Tibial nerve (tissue), 4 donors: ENCODE measurements around the gene PEDS1. TPM values are rescaled to one million over a fixed set of nuclear protein-coding genes. Genes with fewer than 3 reads are reported as not detected.
"Not testable (repeated sequence)": the region's sequence is repeated elsewhere in the genome, so short reads cannot be mapped to it uniquely, and the experiment has no call there.

Experiments
- DNase-seq, 2 donors: peaks; one replicate each; pipeline ENCODE4 v3.0.0-alpha.2; 2019; ENCODE audit warnings: low spot score in 2 of 2
- H3K27ac ChIP-seq, 4 donors: fragments of 200-600 bp; sonication (generic) in 3 of 4; one replicate each; pipeline ENCODE4 v1.5.1; 2017 to 2019; ENCODE audit warnings: mild to moderate bottlenecking in 1 of 4
- H3K27me3 ChIP-seq, 2 donors: fragments of 200-600 bp; sonication (generic) in 1 of 2; one replicate each; pipeline versions ENCODE4 v1.5.1 to v1.6.0; 2017 to 2019
- H3K36me3 ChIP-seq, 3 donors: fragments of 200-600 bp; sonication (generic); one replicate each; pipeline ENCODE4 v1.5.1; 2018 to 2019
- H3K4me1 ChIP-seq, 4 donors: fragments of 200-600 bp; sonication (generic) in 3 of 4; one replicate each; pipeline ENCODE4 v1.5.1; 2017 to 2019
- H3K4me3 ChIP-seq, 4 donors: fragments of 200-600 bp; sonication (generic) in 3 of 4; one replicate each; pipeline ENCODE4 v1.5.1; 2017 to 2019; ENCODE audit warnings: mild to moderate bottlenecking in 1 of 4, moderate library complexity in 1 of 4
- H3K9me3 ChIP-seq, 4 donors: fragments of 200-600 bp; sonication (generic) in 3 of 4; one replicate each; pipeline ENCODE4 v1.5.1; 2017 to 2019
- EP300 ChIP-seq, 2 donors: sonication (generic); formaldehyde crosslinking; IDR thresholded peaks; one replicate each; pipeline ENCODE4 v1.6.1; 2017; ENCODE audit warnings: antibody characterized with exemption in 2 of 2, mild to moderate bottlenecking in 1 of 2
- POLR2A ChIP-seq, 2 donors: fragments of 450-650 bp; IDR thresholded peaks; one replicate each; pipeline ENCODE4 v1.6.1; 2017; ENCODE audit warnings: antibody characterized with exemption in 2 of 2, mild to moderate bottlenecking in 2 of 2, moderate library complexity in 2 of 2
- WGBS, 2 donors: methylation state at CpG; one replicate each; pipeline ENCODE4 v1.1.5; 2018; 5-methylcytosine and 5-hydroxymethylcytosine counted together
- total RNA-seq, 4 donors: library from RNA; depleted of rRNA; stranded (reverse); fragments of >200 nt; gene quantifications; one replicate each; pipeline ENCODE4 v1.1.0, GENCODE V29; 2016
- TF ChIP-seq, protein P1 (sequence below), 5 experiments: fragments of 200-600 bp in 3 of 5; fragments of 450-650 bp in 2 of 5; sonication (generic) in 3 of 5; IDR thresholded peaks; one replicate each; pipeline ENCODE4 v1.5.1; 2016 to 2019; ENCODE audit warnings: antibody characterized with exemption in 5 of 5, mild to moderate bottlenecking in 3 of 5, moderate library complexity in 2 of 5

PEDS1 gene
- total RNA-seq, 4 donors from 2014 or later, result 26.4 to 36.7 (median 35.5) TPM

DNA sequence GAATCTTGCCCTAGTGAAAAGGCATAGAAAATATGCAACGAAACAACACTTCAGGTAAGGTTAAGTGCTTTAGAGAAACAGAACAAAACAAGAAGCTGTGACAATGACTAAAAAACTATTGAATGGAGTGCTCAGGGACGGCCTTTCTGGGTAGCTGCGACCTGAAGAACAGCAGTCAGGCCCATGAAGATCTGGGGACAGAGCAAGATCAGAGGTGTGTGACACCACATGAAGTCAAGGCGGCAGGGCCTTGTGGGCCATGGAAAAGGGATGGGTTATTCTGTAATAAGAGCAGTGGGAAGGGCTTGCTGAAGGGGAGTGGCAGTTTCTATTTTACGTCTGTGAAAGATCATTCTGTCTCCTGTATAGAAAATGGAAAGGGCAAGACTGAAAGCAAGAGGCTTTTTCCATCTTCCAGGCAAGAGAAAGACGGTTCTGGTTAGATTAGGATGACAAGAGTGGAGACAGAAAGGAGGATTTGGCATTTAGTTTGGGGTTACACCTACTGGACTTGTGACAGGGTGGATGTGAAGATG lies 45.7 kb downstream of the PEDS1 start:
- 51 to 58% methylated on average over 6 of the region's 6 CpGs for WGBS, 2 donors
- Histone ChIP-seq H3K27ac (peak overlapping the region in 3 of 4 donors; percentile 5 to 64 (median 31)), H3K36me3 (no peaks in the 10 kb centered on the region), H3K4me3 (no peak overlapping the region), H3K27me3 (no peaks in the 10 kb centered on the region), H3K4me1 (peaks cover 0 to 80% (median 36%) of the 10 kb centered on the region in 4 donors), H3K9me3 (no peaks in the 10 kb centered on the region)
- TF ChIP-seq, protein P1, sequence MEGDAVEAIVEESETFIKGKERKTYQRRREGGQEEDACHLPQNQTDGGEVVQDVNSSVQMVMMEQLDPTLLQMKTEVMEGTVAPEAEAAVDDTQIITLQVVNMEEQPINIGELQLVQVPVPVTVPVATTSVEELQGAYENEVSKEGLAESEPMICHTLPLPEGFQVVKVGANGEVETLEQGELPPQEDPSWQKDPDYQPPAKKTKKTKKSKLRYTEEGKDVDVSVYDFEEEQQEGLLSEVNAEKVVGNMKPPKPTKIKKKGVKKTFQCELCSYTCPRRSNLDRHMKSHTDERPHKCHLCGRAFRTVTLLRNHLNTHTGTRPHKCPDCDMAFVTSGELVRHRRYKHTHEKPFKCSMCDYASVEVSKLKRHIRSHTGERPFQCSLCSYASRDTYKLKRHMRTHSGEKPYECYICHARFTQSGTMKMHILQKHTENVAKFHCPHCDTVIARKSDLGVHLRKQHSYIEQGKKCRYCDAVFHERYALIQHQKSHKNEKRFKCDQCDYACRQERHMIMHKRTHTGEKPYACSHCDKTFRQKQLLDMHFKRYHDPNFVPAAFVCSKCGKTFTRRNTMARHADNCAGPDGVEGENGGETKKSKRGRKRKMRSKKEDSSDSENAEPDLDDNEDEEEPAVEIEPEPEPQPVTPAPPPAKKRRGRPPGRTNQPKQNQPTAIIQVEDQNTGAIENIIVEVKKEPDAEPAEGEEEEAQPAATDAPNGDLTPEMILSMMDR (IDR thresholded peaks at IDR 0.05), result no peak
- TF ChIP-seq EP300 (IDR thresholded peaks at IDR 0.05) (no peak), POLR2A (IDR thresholded peaks at IDR 0.05) (no peak)
- no peak for DNase-seq

DNA sequence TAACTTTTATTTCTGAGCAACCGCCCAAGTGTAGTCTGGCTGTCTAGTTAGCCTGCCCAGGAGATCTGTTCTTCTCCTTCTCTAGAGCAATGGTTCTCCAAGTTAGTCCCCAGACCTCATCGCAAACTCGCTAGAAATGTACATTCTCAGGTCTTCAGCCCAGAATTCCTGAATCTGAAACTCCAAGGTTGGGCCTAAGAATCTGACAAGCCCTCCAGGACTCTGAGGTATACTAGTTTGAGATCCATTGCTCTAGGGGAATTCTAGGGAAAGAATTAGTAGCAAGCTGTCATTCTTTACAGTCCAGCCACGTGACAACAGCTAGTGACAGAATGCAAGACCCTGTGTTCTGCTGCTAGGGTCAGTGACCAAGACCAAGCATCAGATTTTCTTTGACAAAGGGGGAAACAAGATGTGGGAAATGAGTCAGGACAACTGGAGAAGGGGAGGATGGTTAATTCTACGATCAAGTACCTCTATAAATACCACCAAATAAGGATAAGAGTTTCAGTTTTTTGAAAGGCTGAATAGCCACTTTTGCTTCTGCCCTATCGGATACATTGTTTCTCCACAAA lies 46.4 kb downstream of the PEDS1 start:
- no peaks in the 10 kb centered on the region for H3K36me3 ChIP-seq
- peaks cover 0 to 86% (median 36%) of the 10 kb centered on the region in 4 donors for H3K4me1 ChIP-seq
- H3K27me3 ChIP-seq, result no peaks in the 10 kb centered on the region
- no peak overlapping the region for H3K4me3 ChIP-seq
- no peak for DNase-seq
- WGBS, 2 donors, result 55 to 60% methylated on average over 6 of the region's 6 CpGs
- TF ChIP-seq POLR2A (IDR thresholded peaks at IDR 0.05), result no peak
- TF ChIP-seq EP300 (IDR thresholded peaks at IDR 0.05), result no peak
- TF ChIP-seq, protein P1 (IDR thresholded peaks at IDR 0.05), result no peak
- H3K9me3 ChIP-seq, result no peaks in the 10 kb centered on the region
- peak overlapping the region in 2 of 4 donors; percentile 12 to 64 for H3K27ac ChIP-seq

DNA sequence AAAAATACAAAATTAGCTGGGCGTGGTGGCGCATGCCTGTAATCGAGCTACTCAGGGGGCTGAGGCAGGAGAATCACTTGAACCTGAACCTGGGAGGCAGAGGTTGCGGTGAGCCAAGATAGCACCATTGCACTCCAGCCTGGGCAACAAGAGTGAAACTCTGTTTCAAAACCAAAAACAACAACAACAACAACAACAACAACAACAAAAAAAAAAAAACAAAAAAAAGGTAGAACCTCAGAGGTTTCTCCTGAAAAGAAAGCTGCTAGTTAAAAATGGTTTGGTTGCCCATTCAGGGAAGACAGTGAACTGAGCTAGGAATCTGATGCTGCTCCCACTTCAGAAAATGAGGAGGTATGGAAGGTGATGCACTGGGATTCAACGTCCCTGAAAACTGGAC lies 46.9 kb downstream of the PEDS1 start:
- Histone ChIP-seq H3K27ac (peak overlapping the region in 1 of 4 donors; percentile 64), H3K4me1 (peaks cover 0 to 86% (median 34%) of the 10 kb centered on the region in 4 donors)
- 62 to 81% methylated on average over 5 of the region's 5 CpGs for WGBS, 2 donors
- not testable (repeated sequence) for H3K9me3 ChIP-seq, H3K4me3 ChIP-seq, DNase-seq, H3K27me3 ChIP-seq, H3K36me3 ChIP-seq

Other genes with a start within 250 kb of the PEDS1 start
- gene SPATA2, start 238.2 kb downstream of the PEDS1 start, total RNA-seq, result 1 to 10 TPM; 4.4 to 7.2 (median 6.3) TPM
- 100 to 1,000 TPM; 211 to 311 (median 272) TPM for gene RNF114, start 217.3 kb downstream of the PEDS1 start, total RNA-seq
- 10 to 100 TPM in 1 of 4 donors, 1 to 10 TPM in 3; 4.2 to 14.4 (median 6.0) TPM for gene SNAI1, start 170.7 kb downstream of the PEDS1 start, total RNA-seq
- 10 to 100 TPM; 58.8 to 86.7 (median 77.3) TPM for gene UBE2V1, start 40.6 kb downstream of the PEDS1 start, total RNA-seq
- 100 to 1,000 TPM; 202 to 524 (median 275) TPM for gene CEBPB, start 37.1 kb upstream of the PEDS1 start, total RNA-seq